GM12801 (cell line): ENCODE measurements around the gene ATP2C2.

Experiments
- TF ChIP-seq, protein P1 (sequence below): IDR thresholded peaks from one replicate; pipeline ENCODE4 v1.5.1; 2011; ENCODE audit warnings: control low read depth; ENCODE audit not compliant: insufficient read length; ENCODE audit errors: extremely low read depth

Gene ATP2C2

GRCh38 chr16:84379709-84380362 is 11.5 kb downstream of the ATP2C2 start:
- TF ChIP-seq, protein P1, sequence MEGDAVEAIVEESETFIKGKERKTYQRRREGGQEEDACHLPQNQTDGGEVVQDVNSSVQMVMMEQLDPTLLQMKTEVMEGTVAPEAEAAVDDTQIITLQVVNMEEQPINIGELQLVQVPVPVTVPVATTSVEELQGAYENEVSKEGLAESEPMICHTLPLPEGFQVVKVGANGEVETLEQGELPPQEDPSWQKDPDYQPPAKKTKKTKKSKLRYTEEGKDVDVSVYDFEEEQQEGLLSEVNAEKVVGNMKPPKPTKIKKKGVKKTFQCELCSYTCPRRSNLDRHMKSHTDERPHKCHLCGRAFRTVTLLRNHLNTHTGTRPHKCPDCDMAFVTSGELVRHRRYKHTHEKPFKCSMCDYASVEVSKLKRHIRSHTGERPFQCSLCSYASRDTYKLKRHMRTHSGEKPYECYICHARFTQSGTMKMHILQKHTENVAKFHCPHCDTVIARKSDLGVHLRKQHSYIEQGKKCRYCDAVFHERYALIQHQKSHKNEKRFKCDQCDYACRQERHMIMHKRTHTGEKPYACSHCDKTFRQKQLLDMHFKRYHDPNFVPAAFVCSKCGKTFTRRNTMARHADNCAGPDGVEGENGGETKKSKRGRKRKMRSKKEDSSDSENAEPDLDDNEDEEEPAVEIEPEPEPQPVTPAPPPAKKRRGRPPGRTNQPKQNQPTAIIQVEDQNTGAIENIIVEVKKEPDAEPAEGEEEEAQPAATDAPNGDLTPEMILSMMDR, result no peak

- TF ChIP-seq, protein P1, result no peak
Observed at GRCh38 chr16:84380405-84380804, 12.1 kb downstream of the ATP2C2 start.

- TF ChIP-seq, protein P1, result no peak
Observed at GRCh38 chr16:84382396-84382795, 14.1 kb downstream of the ATP2C2 start.

GRCh38 chr16:84383106-84383505 is 14.8 kb downstream of the ATP2C2 start:
- TF ChIP-seq, protein P1, result no peak

- TF ChIP-seq, protein P1, result no peak
Observed at GRCh38 chr16:84386047-84386446, 17.7 kb downstream of the ATP2C2 start.

GRCh38 chr16:84387021-84387420 is 18.7 kb downstream of the ATP2C2 start:
- TF ChIP-seq, protein P1, result no peak

- TF ChIP-seq, protein P1, result no peak
Observed at GRCh38 chr16:84390131-84390785, 21.9 kb downstream of the ATP2C2 start.
